Neutrophil (primary cell): ENCODE data around the gene TUBB.
"Not testable (repeated sequence)": the region's sequence is repeated elsewhere in the genome, so short reads cannot be mapped to it uniquely, and the experiment has no call there.

Experiments
- H3K27ac ChIP-seq: fragments of 200-600 bp; sonication (generic); 2 replicates; pipeline ENCODE4 v1.5.1; 2016; ENCODE audit warnings: mild to moderate bottlenecking, moderate library complexity
- H3K27me3 ChIP-seq: fragments of 200-600 bp; sonication (generic); 2 replicates; pipeline ENCODE4 v1.6.0; 2016; ENCODE audit warnings: mild to moderate bottlenecking
- H3K36me3 ChIP-seq: fragments of 200-600 bp; sonication (generic); 2 replicates; pipeline ENCODE4 v1.5.1; 2017
- H3K4me1 ChIP-seq, 2 experiments: fragments of 200-600 bp in 1 of 2; sonication (generic) in 1 of 2; 1 replicate in 1 of 2; 2 replicates in 1 of 2; pipeline versions ENCODE4 v1.5.1 to v1.6.1; 2013 to 2016; ENCODE audit warnings: low read depth in 1 of 2, low read length in 1 of 2, mild to moderate bottlenecking in 1 of 2, moderate library complexity in 1 of 2; ENCODE audit not compliant: control insufficient read depth in 1 of 2, insufficient read depth in 1 of 2
- H3K4me3 ChIP-seq, 2 experiments: fragments of 200-600 bp in 1 of 2; sonication (generic) in 1 of 2; 1 replicate in 1 of 2; 2 replicates in 1 of 2; pipeline ENCODE4 v1.5.1; 2013 to 2016; ENCODE audit warnings: low read depth in 1 of 2, low read length in 1 of 2, mild to moderate bottlenecking in 1 of 2, moderate library complexity in 1 of 2
- H3K9me3 ChIP-seq: fragments of 200-600 bp; sonication (generic); 2 replicates; pipeline ENCODE4 v1.5.1; 2016
- CTCF ChIP-seq: fragments of 200-600 bp; sonication (generic); IDR thresholded peaks from 2 replicates; pipeline ENCODE4 v1.5.1; 2016; ENCODE audit warnings: antibody characterized with exemption

Gene TUBB

DNA sequence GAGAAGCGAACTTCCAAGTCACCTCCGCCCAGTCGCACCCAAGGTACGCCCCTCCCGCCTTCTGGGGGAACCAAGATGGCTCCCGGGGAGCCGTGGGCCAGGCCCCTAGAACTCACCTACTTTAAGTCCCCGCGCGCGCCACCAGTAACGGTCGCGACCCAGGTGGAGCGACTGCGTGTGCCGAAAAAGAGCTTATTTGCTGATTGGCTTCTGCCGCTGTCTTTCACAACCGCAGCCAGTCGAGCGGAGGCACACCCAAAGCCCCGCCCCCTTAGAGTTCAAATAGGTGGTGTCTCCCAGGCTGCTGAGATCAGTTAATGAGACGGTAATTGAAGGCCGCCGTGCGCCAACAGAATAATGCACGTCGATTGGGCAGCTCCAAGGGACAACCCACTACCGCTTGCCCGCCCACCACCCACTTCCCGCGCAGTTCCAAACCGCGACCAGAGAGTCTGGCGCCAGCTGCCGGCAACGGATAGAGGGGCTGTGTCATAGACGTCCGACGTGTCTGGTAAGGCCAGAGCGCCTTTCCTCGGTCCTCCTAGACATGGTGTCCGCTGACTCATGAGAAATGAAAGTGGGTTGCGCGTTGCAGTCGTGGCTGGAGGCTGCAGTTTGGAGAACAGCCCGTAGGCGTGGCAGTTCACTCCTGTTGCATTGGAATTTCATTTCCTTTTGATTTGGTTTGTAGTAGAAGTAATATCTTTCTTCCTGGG is 2.9 kb upstream of the TUBB start, which contains the start of gene MDC1:
Gene MDC1 (minus strand): TSS at position 153 of the 716 bp plus-strand sequence. CDS start 2,106 bp downstream, outside the sequence.
- peak; percentile 98 for TF ChIP-seq CTCF
- Histone ChIP-seq H3K27ac (peak within 1 kb of the TSS; percentile 97), H3K9me3 (no peaks in the 10 kb centered on the region), H3K4me3 (peak within 1 kb of the TSS; percentile 69 to 73), H3K36me3 (peaks cover under 1% of the 10 kb centered on the region), H3K27me3 (no peaks in the 10 kb centered on the region), H3K4me1 (peaks cover 49% of the 10 kb centered on the region in 2 experiments)

DNA sequence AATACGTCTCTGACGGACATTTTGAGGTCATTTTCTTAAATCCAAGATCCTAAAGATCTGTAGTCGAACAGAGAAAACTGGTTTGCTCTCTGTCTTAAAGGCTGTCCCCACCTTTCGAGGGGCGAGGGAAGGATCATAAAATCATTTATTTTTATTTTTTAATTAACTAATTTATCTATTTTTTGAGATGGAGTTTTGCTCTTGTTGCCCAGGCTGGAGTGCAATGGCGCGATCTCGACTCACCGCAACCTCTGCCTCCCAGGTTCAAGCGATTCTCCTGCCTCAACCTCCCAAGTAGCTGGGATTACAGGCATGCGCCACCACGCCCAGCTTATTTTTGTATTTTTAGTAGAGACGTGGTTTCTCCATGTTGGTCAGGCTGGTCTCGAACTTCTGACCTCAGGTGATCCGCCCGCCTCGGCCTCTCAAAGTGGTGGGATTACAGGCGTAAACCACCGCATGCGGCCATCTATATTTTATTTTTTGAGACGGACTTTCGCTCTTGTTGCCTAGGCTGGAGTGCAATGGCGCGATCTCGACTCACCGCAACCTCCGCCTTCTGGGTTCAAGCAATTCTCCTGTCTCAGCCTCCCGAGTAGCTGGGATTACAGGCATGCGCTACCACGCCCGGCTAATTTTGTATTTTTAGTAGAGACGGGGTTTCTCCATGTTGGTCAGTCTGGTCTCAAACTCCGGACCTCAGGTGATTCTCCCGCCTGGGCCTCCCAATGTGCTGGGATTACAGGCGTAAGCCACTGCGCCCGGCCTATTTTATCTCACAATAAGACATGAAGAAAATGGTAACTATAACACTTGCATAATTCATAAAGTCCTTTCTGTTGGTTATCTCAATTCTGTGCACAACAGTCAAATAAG is 2.1 kb upstream of the TUBB start:
- H3K27me3 ChIP-seq, H3K9me3 ChIP-seq, H3K36me3 ChIP-seq: not testable (repeated sequence)
- Histone ChIP-seq H3K4me3 (peak overlapping the region; percentile 69 to 73), H3K4me1 (peaks cover 56 to 57% of the 10 kb centered on the region in 2 experiments), H3K27ac (peak overlapping the region; percentile 97)

- Histone ChIP-seq H3K27ac (peak overlapping the region; percentile 97), H3K36me3 (peaks cover 21% of the 10 kb centered on the region), H3K9me3 (no peaks in the 10 kb centered on the region), H3K4me1 (peaks cover 56 to 57% of the 10 kb centered on the region in 2 experiments), H3K4me3 (peak overlapping the region; percentile 88 to 92), H3K27me3 (no peaks in the 10 kb centered on the region)
- TF ChIP-seq CTCF: no peak
Observed at GRCh38 chr6:30719356-30719755, 796 bp upstream of the TUBB start.

DNA sequence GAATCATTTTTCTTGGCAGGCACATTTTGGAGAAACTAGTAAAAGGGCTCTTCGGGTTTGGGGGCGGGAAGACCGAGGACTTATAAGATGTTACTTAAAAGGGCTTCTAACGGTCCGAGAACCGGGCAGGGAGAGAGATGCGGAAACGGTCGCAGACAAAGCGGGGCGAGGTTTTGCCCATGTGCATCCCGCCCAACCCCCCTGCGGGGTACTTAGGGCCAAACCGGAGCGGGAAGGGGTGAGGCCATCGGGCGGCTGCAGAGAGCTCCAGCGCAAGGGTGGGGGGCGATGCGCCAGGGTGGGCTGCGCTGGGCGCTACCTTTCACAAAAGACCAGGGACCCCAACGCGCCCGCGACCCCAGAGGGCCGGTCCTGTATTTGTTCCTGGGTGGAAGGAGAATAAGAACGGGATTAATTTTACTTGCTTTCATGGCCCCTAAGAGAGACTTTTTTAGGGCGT is 616 bp downstream of the TUBB start:
- Histone ChIP-seq H3K27me3 (no peaks in the 10 kb centered on the region), H3K4me1 (peaks cover 57 to 64% of the 10 kb centered on the region in 2 experiments), H3K4me3 (peak overlapping the region; percentile 88 to 92), H3K9me3 (no peaks in the 10 kb centered on the region), H3K36me3 (peaks cover 35% of the 10 kb centered on the region), H3K27ac (peak overlapping the region; percentile 97)
- TF ChIP-seq CTCF: no peak

DNA sequence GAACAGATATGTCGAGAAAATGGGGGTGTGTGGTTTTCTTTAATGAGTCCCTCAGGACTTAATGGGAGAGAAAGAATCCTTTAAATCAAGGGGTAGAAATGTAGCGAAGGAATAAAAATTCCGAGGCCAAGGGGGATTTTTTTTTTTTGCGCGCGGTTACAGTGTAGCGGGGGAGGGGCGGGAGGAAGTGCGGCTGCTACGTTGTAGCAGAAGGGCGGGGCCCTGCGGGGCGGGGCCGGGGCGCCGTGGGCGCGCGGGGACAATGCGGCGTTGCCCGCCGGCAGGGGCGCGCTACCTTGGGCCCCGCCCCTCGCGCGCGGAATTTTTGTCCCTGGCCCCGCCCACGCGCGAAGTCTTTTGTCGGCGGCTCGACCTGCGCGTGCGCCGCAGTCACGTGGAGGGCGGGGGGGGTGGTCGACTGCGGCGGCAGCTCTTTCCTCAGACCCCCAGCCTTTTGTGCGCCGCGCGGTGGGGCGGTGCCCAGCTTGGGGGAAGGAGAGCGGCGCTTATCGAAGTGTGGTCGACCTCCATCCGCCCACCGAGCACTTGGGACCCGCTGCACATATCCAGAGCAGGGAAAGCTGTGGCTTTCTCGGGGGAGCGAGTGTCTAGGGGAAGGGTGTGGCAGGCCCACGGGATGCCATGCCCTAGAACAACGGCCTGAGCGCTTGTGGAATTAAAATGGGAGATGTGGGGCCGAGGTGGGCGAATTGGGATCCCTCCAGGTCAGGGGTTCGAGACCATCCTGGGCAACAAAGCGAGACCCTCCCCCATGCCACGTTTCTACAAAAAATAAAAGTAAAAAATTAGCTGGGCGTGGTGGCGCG is 1.3 kb downstream of the TUBB start:
- Histone ChIP-seq H3K27me3 (no peaks in the 10 kb centered on the region), H3K36me3 (peaks cover 42% of the 10 kb centered on the region), H3K27ac (peak overlapping the region; percentile 97), H3K4me3 (peak overlapping the region; percentile 88 to 92), H3K9me3 (no peaks in the 10 kb centered on the region), H3K4me1 (peaks cover 54 to 61% of the 10 kb centered on the region in 2 experiments)
- TF ChIP-seq CTCF: peak; percentile 91

DNA sequence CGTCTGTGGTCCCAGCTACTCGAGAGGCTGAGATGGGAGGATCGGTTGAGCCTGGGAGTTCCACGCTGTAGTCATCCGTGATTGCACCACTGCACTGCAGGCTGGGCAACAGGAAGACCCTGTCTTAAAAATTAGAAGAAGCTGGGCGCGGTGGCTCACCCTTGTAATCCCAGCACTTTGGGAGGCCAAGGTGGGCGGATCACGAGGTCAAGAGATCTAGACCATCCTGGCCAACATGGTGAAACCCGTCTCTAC is 1.8 kb downstream of the TUBB start:
- H3K4me1 ChIP-seq: peaks cover 49 to 55% of the 10 kb centered on the region in 2 experiments
- not testable (repeated sequence) for H3K9me3 ChIP-seq, H3K27me3 ChIP-seq
- peak overlapping the region; percentile 97 for H3K27ac ChIP-seq
- peak overlapping the region; percentile 88 to 92 for H3K4me3 ChIP-seq
- peaks cover 47% of the 10 kb centered on the region for H3K36me3 ChIP-seq
